Measurements from ENCODE around the gene CENPA. TPM values are rescaled to one million over a fixed set of nuclear protein-coding genes. Genes with fewer than 3 reads are reported as not detected.
A peak's percentile ranks its signal among the peaks of the same experiment; 100 is the strongest.

The CENPA gene
- total and polyA plus RNA-seq, 12 donors: 0.25 to 33.1 (median 2.9) TPM; not detected in 2

- intact Hi-C loops (cut with DNase I): loop anchor here in 1 of 10 donors (10.0 kb wide), 1 partner anchor 604 kb away; the partner anchor contains the start of genes EIF2B4 and SNX17
- Histone ChIP-seq H3K4me3 (no peak overlapping the region), H3K27ac (peak overlapping the region; percentile 65 to 92 (median 84)), H3K9me3 (no peaks in the 10 kb centered on the region), H3K4me1 (peaks cover 20 to 86% (median 68%) of the 10 kb centered on the region in 9 donors), H3K36me3 (peaks cover 0 to 29% (median 14%) of the 10 kb centered on the region in 9 donors), H3K27me3 (no peaks in the 10 kb centered on the region)
- 56 to 63% methylated on average over 6 of the region's 6 CpGs for WGBS, 2 donors
- ATAC-seq (peak; percentile 16 to 68 (median 51)), DNase-seq (peak; percentile 71 to 88)
- TF ChIP-seq CTCF (IDR thresholded peaks at IDR 0.05): peak in 4 of 9 donors; percentile 27 to 39 (median 36)
Measured at GRCh38 chr2:26770986-26771586, 14.8 kb upstream of the CENPA start.

GRCh38 chr2:26772064-26773001 is 13.5 kb upstream of the CENPA start:
- ATAC-seq (peak; percentile 89 to 94 (median 92)), DNase-seq (peak; percentile 89 to 96)
- no peaks in the 10 kb centered on the region for H3K27me3 ChIP-seq
- peak overlapping the region; percentile 65 to 92 (median 84) for H3K27ac ChIP-seq
- H3K9me3 ChIP-seq: no peaks in the 10 kb centered on the region
- peaks cover 0 to 41% (median 25%) of the 10 kb centered on the region in 9 donors for H3K36me3 ChIP-seq
- H3K4me1 ChIP-seq: peaks cover 20 to 73% (median 58%) of the 10 kb centered on the region in 9 donors
- 19 to 26% methylated on average over 13 of the region's 13 CpGs for WGBS, 2 donors
- no peak overlapping the region for H3K4me3 ChIP-seq
- no peak for TF ChIP-seq CTCF (IDR thresholded peaks at IDR 0.05)
- intact Hi-C loops (cut with DNase I): loop anchor here in 1 of 10 donors (10.0 kb wide), 1 partner anchor 602 kb away; the partner anchor contains the start of genes EIF2B4 and SNX17

GRCh38 chr2:26776195-26776800 is 9.6 kb upstream of the CENPA start:
- ATAC-seq (no peak), DNase-seq (no peak)
- Histone ChIP-seq H3K27ac (no peak overlapping the region), H3K36me3 (peaks cover 0 to 78% (median 52%) of the 10 kb centered on the region in 9 donors), H3K4me3 (no peak overlapping the region), H3K4me1 (peaks cover 12 to 34% (median 20%) of the 10 kb centered on the region in 9 donors), H3K27me3 (no peaks in the 10 kb centered on the region), H3K9me3 (no peaks in the 10 kb centered on the region)
- no peak for TF ChIP-seq CTCF (IDR thresholded peaks at IDR 0.05)
- intact Hi-C loops (cut with DNase I): loop anchor here in 1 of 10 donors (10.0 kb wide), 1 partner anchor 599 kb away; the partner anchor contains the start of genes EIF2B4 and SNX17
- 95 to 96% methylated on average over 5 of the region's 5 CpGs for WGBS, 2 donors

- no peak overlapping the region for H3K27ac ChIP-seq
- no peak overlapping the region for H3K4me3 ChIP-seq
- peaks cover 0 to 82% (median 52%) of the 10 kb centered on the region in 9 donors for H3K36me3 ChIP-seq
- no peak for TF ChIP-seq CTCF (IDR thresholded peaks at IDR 0.05)
- DNase-seq (no peak), ATAC-seq (no peak)
- no peaks in the 10 kb centered on the region for H3K9me3 ChIP-seq
- H3K4me1 ChIP-seq: peaks cover 0 to 16% (median 3%) of the 10 kb centered on the region in 9 donors
- no peaks in the 10 kb centered on the region for H3K27me3 ChIP-seq
- 95 to 96% methylated on average over 18 of the region's 18 CpGs for WGBS, 2 donors
- intact Hi-C loops (cut with DNase I): loop anchor here in 1 of 10 donors (10.0 kb wide), 1 partner anchor 597 kb away; the partner anchor contains the start of genes EIF2B4 and SNX17
Measured at GRCh38 chr2:26778098-26778497, 7.8 kb upstream of the CENPA start.
